ENCODE data around the gene SIX3.

The SIX3 gene

GRCh38 chr2:44954889-44955592, 13.5 kb downstream of the SIX3 start:
- Histone ChIP-seq H3K4me1 (ENCODE audit: low read depth, poor library complexity, severe bottlenecking) (peaks cover 8% of the 10 kb centered on the region), H2AFZ (ENCODE audit: low read depth) (peak overlapping the region; percentile 93), H3K79me2 (ENCODE audit: insufficient read depth, low read depth) (no peaks in the 10 kb centered on the region), H3K27ac (no peak overlapping the region), H3K4me2 (peak overlapping the region; percentile 93), H3K27me3 (ENCODE audit: insufficient read depth, low read depth) (no peaks in the 10 kb centered on the region; the same call in 1 of the 2 replicates), H3K4me3 (IDR thresholded peaks at IDR 0.05; ENCODE audit: insufficient read depth, low read depth, low read length) (peak overlapping the region; percentile 35), H3K9ac (no peak overlapping the region), H4K20me1 (ENCODE audit: insufficient read depth) (no peaks in the 10 kb centered on the region), H3K36me3 (ENCODE audit: insufficient read depth) (no peaks in the 10 kb centered on the region)
- no peak for TF ChIP-seq CTCF (conservative IDR thresholded peaks at IDR 0.05; ENCODE audit: low read depth, low read length)

- H3K4me2 ChIP-seq, result peak overlapping the region; percentile 93
- no peaks in the 10 kb centered on the region; the same call in 1 of the 2 replicates for H3K27me3 ChIP-seq (ENCODE audit: insufficient read depth, low read depth)
- H3K27ac ChIP-seq, result no peak overlapping the region
- TF ChIP-seq CTCF (conservative IDR thresholded peaks at IDR 0.05; ENCODE audit: low read depth, low read length), result peak; percentile 90
- no peak overlapping the region; the same call in 1 of the 2 replicates for H3K9ac ChIP-seq
- peaks cover 8% of the 10 kb centered on the region for H3K4me1 ChIP-seq (ENCODE audit: low read depth, poor library complexity, severe bottlenecking)
- H2AFZ ChIP-seq (ENCODE audit: low read depth), result peak overlapping the region; percentile 93
- H3K4me3 ChIP-seq (IDR thresholded peaks at IDR 0.05; ENCODE audit: insufficient read depth, low read depth, low read length), result peak overlapping the region; percentile 35
- H4K20me1 ChIP-seq (ENCODE audit: insufficient read depth), result no peaks in the 10 kb centered on the region
- H3K36me3 ChIP-seq (ENCODE audit: insufficient read depth), result no peaks in the 10 kb centered on the region
- no peaks in the 10 kb centered on the region for H3K79me2 ChIP-seq (ENCODE audit: insufficient read depth, low read depth)
Measured at GRCh38 chr2:44955593-44956392, 14.3 kb downstream of the SIX3 start.

- Histone ChIP-seq H3K4me1 (ENCODE audit: low read depth, poor library complexity, severe bottlenecking) (peaks cover 8% of the 10 kb centered on the region), H3K27ac (no peak overlapping the region), H4K20me1 (ENCODE audit: insufficient read depth) (no peaks in the 10 kb centered on the region), H3K36me3 (ENCODE audit: insufficient read depth) (no peaks in the 10 kb centered on the region), H2AFZ (ENCODE audit: low read depth) (peak overlapping the region; percentile 93; the same call in 1 of the 2 replicates), H3K4me3 (IDR thresholded peaks at IDR 0.05; ENCODE audit: insufficient read depth, low read depth, low read length) (no peak overlapping the region), H3K79me2 (ENCODE audit: insufficient read depth, low read depth) (no peaks in the 10 kb centered on the region), H3K9ac (no peak overlapping the region), H3K4me2 (no peak overlapping the region), H3K27me3 (ENCODE audit: insufficient read depth, low read depth) (no peaks in the 10 kb centered on the region; the same call in 1 of the 2 replicates)
- TF ChIP-seq CTCF (conservative IDR thresholded peaks at IDR 0.05; ENCODE audit: low read depth, low read length), result no peak
Measured at GRCh38 chr2:44956843-44957242, 15.3 kb downstream of the SIX3 start.

- Histone ChIP-seq H3K4me3 (IDR thresholded peaks at IDR 0.05; ENCODE audit: insufficient read depth, low read depth, low read length) (no peak overlapping the region), H3K79me2 (ENCODE audit: insufficient read depth, low read depth) (no peaks in the 10 kb centered on the region), H3K9ac (no peak overlapping the region), H3K27me3 (ENCODE audit: insufficient read depth, low read depth) (no peaks in the 10 kb centered on the region; the same call in 1 of the 2 replicates), H4K20me1 (ENCODE audit: insufficient read depth) (no peaks in the 10 kb centered on the region), H3K4me2 (no peak overlapping the region), H3K27ac (no peak overlapping the region), H2AFZ (ENCODE audit: low read depth) (no peak overlapping the region), H3K36me3 (ENCODE audit: insufficient read depth) (no peaks in the 10 kb centered on the region), H3K4me1 (ENCODE audit: low read depth, poor library complexity, severe bottlenecking) (peaks cover 8% of the 10 kb centered on the region)
- no peak for TF ChIP-seq CTCF (conservative IDR thresholded peaks at IDR 0.05; ENCODE audit: low read depth, low read length)
Measured at GRCh38 chr2:44957656-44958327, 16.3 kb downstream of the SIX3 start.

Data from KMS-11 (cell line).